ENCODE measurements around the gene SUN3.

GRCh38 chr7:48049850-48050249 lies 20.9 kb upstream of the SUN3 start:
- TF ChIP-seq CTCF (IDR thresholded peaks at IDR 0.05) (no peak), POLR2A (IDR thresholded peaks at IDR 0.05) (no peak)

All from uterus (tissue), 2 donors.